Measurements from ENCODE around the gene RPL13.

DNA sequence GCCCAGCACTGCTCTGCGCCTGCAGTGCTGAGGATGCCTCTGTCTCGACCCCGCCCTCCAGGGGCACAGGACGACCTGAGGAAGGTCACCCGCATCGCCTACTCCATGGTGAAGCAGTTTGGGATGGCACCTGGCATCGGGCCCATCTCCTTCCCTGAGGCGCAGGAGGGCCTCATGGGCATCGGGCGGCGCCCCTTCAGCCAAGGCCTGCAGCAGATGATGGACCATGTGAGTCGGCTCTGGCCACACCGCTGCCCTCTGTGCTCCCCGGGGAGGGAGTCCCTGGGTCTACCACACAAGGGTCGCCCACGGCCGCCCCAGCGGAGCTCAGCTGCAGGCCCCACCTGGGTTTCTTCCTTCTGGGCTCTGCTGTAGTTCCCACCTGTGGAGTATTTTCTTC, 6.7 kb upstream of the RPL13 start:
- TF ChIP-seq, protein P1, sequence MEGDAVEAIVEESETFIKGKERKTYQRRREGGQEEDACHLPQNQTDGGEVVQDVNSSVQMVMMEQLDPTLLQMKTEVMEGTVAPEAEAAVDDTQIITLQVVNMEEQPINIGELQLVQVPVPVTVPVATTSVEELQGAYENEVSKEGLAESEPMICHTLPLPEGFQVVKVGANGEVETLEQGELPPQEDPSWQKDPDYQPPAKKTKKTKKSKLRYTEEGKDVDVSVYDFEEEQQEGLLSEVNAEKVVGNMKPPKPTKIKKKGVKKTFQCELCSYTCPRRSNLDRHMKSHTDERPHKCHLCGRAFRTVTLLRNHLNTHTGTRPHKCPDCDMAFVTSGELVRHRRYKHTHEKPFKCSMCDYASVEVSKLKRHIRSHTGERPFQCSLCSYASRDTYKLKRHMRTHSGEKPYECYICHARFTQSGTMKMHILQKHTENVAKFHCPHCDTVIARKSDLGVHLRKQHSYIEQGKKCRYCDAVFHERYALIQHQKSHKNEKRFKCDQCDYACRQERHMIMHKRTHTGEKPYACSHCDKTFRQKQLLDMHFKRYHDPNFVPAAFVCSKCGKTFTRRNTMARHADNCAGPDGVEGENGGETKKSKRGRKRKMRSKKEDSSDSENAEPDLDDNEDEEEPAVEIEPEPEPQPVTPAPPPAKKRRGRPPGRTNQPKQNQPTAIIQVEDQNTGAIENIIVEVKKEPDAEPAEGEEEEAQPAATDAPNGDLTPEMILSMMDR (IDR thresholded peaks at IDR 0.05; ENCODE audit: low read depth, low read length, poor library complexity, severe bottlenecking), result no peak
- TF ChIP-seq EZH2phosphoT487 (IDR thresholded peaks at IDR 0.05; ENCODE audit: borderline replicate concordance, low read length), result no peak
